ENCODE measurements around the gene LIN28B.
"Not testable (repeated sequence)": the region's sequence is repeated elsewhere in the genome, so short reads cannot be mapped to it uniquely, and the experiment has no call there.

The LIN28B gene

GRCh38 chr6:105076418-105076817 is 119.5 kb downstream of the LIN28B start:
- DNase-seq (ENCODE audit: low spot score); H3K27ac Mint-ChIP-seq; H3K36me3 Mint-ChIP-seq (ENCODE audit: low read depth): not testable (repeated sequence)

GRCh38 chr6:105077596-105078385 is 120.9 kb downstream of the LIN28B start:
- H3K4me3 Mint-ChIP-seq, result no peak overlapping the region
- DNase-seq (ENCODE audit: low spot score), result no peak
- H3K27ac Mint-ChIP-seq, result no peak overlapping the region
- H3K4me1 Mint-ChIP-seq (ENCODE audit: low read depth), result no peaks in the 10 kb centered on the region
- H3K9me3 Mint-ChIP-seq, result no peaks in the 10 kb centered on the region
- peaks cover 27% of the 10 kb centered on the region for H3K27me3 Mint-ChIP-seq (ENCODE audit: low read depth)
- no peaks in the 10 kb centered on the region for H3K36me3 Mint-ChIP-seq (ENCODE audit: low read depth)

More at GRCh38 chr6:105076418-105076817, 119.5 kb downstream of the LIN28B start:
- H3K4me1 Mint-ChIP-seq (ENCODE audit: low read depth); H3K9me3 Mint-ChIP-seq; H3K4me3 Mint-ChIP-seq: not testable (repeated sequence)
- H3K27me3 Mint-ChIP-seq (ENCODE audit: low read depth), result peaks cover 22% of the 10 kb centered on the region

GRCh38 chr6:105078386-105078708 is 121.4 kb downstream of the LIN28B start:
- peaks cover 27% of the 10 kb centered on the region for H3K27me3 Mint-ChIP-seq (ENCODE audit: low read depth)
- no peak overlapping the region for H3K27ac Mint-ChIP-seq
- H3K36me3 Mint-ChIP-seq (ENCODE audit: low read depth), result no peaks in the 10 kb centered on the region
- DNase-seq (ENCODE audit: low spot score), result no peak
- H3K9me3 Mint-ChIP-seq, result no peaks in the 10 kb centered on the region
- no peak overlapping the region for H3K4me3 Mint-ChIP-seq
- no peaks in the 10 kb centered on the region for H3K4me1 Mint-ChIP-seq (ENCODE audit: low read depth)

GRCh38 chr6:105080279-105080678 is 123.4 kb downstream of the LIN28B start:
- Mint-ChIP-seq H3K4me3 (no peak overlapping the region), H3K27ac (no peak overlapping the region), H3K27me3 (ENCODE audit: low read depth) (peaks cover 22% of the 10 kb centered on the region), H3K9me3 (no peaks in the 10 kb centered on the region), H3K36me3 (ENCODE audit: low read depth) (no peaks in the 10 kb centered on the region), H3K4me1 (ENCODE audit: low read depth) (no peaks in the 10 kb centered on the region)
- DNase-seq (ENCODE audit: low spot score), result no peak

- H3K36me3 Mint-ChIP-seq (ENCODE audit: low read depth); H3K9me3 Mint-ChIP-seq; H3K27ac Mint-ChIP-seq; H3K4me3 Mint-ChIP-seq; DNase-seq (ENCODE audit: low spot score); H3K4me1 Mint-ChIP-seq (ENCODE audit: low read depth): not testable (repeated sequence)
- H3K27me3 Mint-ChIP-seq (ENCODE audit: low read depth), result peaks cover 21% of the 10 kb centered on the region
Measured at GRCh38 chr6:105081662-105082061, 124.8 kb downstream of the LIN28B start.

GRCh38 chr6:105087571-105088211 is 130.8 kb downstream of the LIN28B start:
- Mint-ChIP-seq H3K36me3 (ENCODE audit: low read depth) (no peaks in the 10 kb centered on the region), H3K27ac (no peak overlapping the region), H3K4me3 (no peak overlapping the region), H3K27me3 (ENCODE audit: low read depth) (peaks cover 6% of the 10 kb centered on the region), H3K9me3 (no peaks in the 10 kb centered on the region), H3K4me1 (ENCODE audit: low read depth) (no peaks in the 10 kb centered on the region)
- DNase-seq (ENCODE audit: low spot score), result peak; percentile 10

- Mint-ChIP-seq H3K27me3 (ENCODE audit: low read depth) (peaks cover 3% of the 10 kb centered on the region), H3K4me3 (no peak overlapping the region), H3K4me1 (ENCODE audit: low read depth) (no peaks in the 10 kb centered on the region), H3K9me3 (no peaks in the 10 kb centered on the region), H3K27ac (no peak overlapping the region), H3K36me3 (ENCODE audit: low read depth) (no peaks in the 10 kb centered on the region)
- DNase-seq (ENCODE audit: low spot score), result no peak
Measured at GRCh38 chr6:105091140-105091829, 134.4 kb downstream of the LIN28B start.

- H3K9me3 Mint-ChIP-seq, result no peaks in the 10 kb centered on the region
- H3K36me3 Mint-ChIP-seq (ENCODE audit: low read depth), result no peaks in the 10 kb centered on the region
- no peaks in the 10 kb centered on the region for H3K4me1 Mint-ChIP-seq (ENCODE audit: low read depth)
- no peak overlapping the region for H3K27ac Mint-ChIP-seq
- no peak for DNase-seq (ENCODE audit: low spot score)
- no peaks in the 10 kb centered on the region for H3K27me3 Mint-ChIP-seq (ENCODE audit: low read depth)
- no peak overlapping the region for H3K4me3 Mint-ChIP-seq
Measured at GRCh38 chr6:105094133-105094640, 137.3 kb downstream of the LIN28B start.

GRCh38 chr6:105095139-105095538 is 138.2 kb downstream of the LIN28B start:
- H3K4me1 Mint-ChIP-seq (ENCODE audit: low read depth), result no peaks in the 10 kb centered on the region
- no peak for DNase-seq (ENCODE audit: low spot score)
- no peaks in the 10 kb centered on the region for H3K27me3 Mint-ChIP-seq (ENCODE audit: low read depth)
- H3K27ac Mint-ChIP-seq, result no peak overlapping the region
- no peaks in the 10 kb centered on the region for H3K9me3 Mint-ChIP-seq
- H3K4me3 Mint-ChIP-seq, result no peak overlapping the region
- H3K36me3 Mint-ChIP-seq (ENCODE audit: low read depth), result no peaks in the 10 kb centered on the region

- no peaks in the 10 kb centered on the region for H3K36me3 Mint-ChIP-seq (ENCODE audit: low read depth)
- no peak overlapping the region for H3K27ac Mint-ChIP-seq
- H3K27me3 Mint-ChIP-seq (ENCODE audit: low read depth), result no peaks in the 10 kb centered on the region
- H3K4me3 Mint-ChIP-seq, result no peak overlapping the region
- no peaks in the 10 kb centered on the region for H3K4me1 Mint-ChIP-seq (ENCODE audit: low read depth)
- no peaks in the 10 kb centered on the region for H3K9me3 Mint-ChIP-seq
- DNase-seq (ENCODE audit: low spot score), result no peak
Measured at GRCh38 chr6:105097288-105097687, 140.4 kb downstream of the LIN28B start.

GRCh38 chr6:105099371-105099770 is 142.5 kb downstream of the LIN28B start:
- H3K9me3 Mint-ChIP-seq, result no peaks in the 10 kb centered on the region
- H3K4me3 Mint-ChIP-seq, result no peak overlapping the region
- H3K4me1 Mint-ChIP-seq (ENCODE audit: low read depth), result no peaks in the 10 kb centered on the region
- H3K27ac Mint-ChIP-seq, result no peak overlapping the region
- H3K27me3 Mint-ChIP-seq (ENCODE audit: low read depth), result peaks cover 5% of the 10 kb centered on the region
- DNase-seq (ENCODE audit: low spot score), result no peak
- no peaks in the 10 kb centered on the region for H3K36me3 Mint-ChIP-seq (ENCODE audit: low read depth)

- H3K36me3 Mint-ChIP-seq (ENCODE audit: low read depth), result no peaks in the 10 kb centered on the region
Measured at GRCh38 chr6:105102186-105102585, 145.3 kb downstream of the LIN28B start.

GRCh38 chr6:105105094-105105493 is 148.2 kb downstream of the LIN28B start:
- no peaks in the 10 kb centered on the region for H3K4me1 Mint-ChIP-seq (ENCODE audit: low read depth)
- no peak overlapping the region for H3K4me3 Mint-ChIP-seq
- H3K27ac Mint-ChIP-seq, result no peak overlapping the region
- no peaks in the 10 kb centered on the region for H3K36me3 Mint-ChIP-seq (ENCODE audit: low read depth)
- H3K9me3 Mint-ChIP-seq, result no peaks in the 10 kb centered on the region
- H3K27me3 Mint-ChIP-seq (ENCODE audit: low read depth), result peaks cover 25% of the 10 kb centered on the region
- no peak for DNase-seq (ENCODE audit: low spot score)

More at GRCh38 chr6:105102186-105102585, 145.3 kb downstream of the LIN28B start:
- Mint-ChIP-seq H3K27ac (no peak overlapping the region), H3K27me3 (ENCODE audit: low read depth) (peaks cover 15% of the 10 kb centered on the region), H3K4me3 (no peak overlapping the region), H3K9me3 (no peaks in the 10 kb centered on the region), H3K4me1 (ENCODE audit: low read depth) (no peaks in the 10 kb centered on the region)
- no peak for DNase-seq (ENCODE audit: low spot score)

GRCh38 chr6:105106260-105106659 is 149.4 kb downstream of the LIN28B start:
- Mint-ChIP-seq H3K27me3 (ENCODE audit: low read depth) (peaks cover 25% of the 10 kb centered on the region), H3K9me3 (no peaks in the 10 kb centered on the region), H3K4me1 (ENCODE audit: low read depth) (no peaks in the 10 kb centered on the region), H3K27ac (no peak overlapping the region), H3K4me3 (no peak overlapping the region), H3K36me3 (ENCODE audit: low read depth) (no peaks in the 10 kb centered on the region)
- no peak for DNase-seq (ENCODE audit: low spot score)
